Fibroblast of lung (primary cell): ENCODE results near the gene CCDC171. TPM values are rescaled to one million over a fixed set of nuclear protein-coding genes. Genes with fewer than 3 reads are reported as not detected.

Source experiments
- DNase-seq, 2 donors: peaks; one replicate each; pipeline versions ENCODE4 v3.0.0 to v3.0.0-alpha.2; 2010; ENCODE audit warnings: low read depth in 2 of 2
- H2AFZ ChIP-seq: 2 replicates; pipeline ENCODE4 v1.5.1; 2012; ENCODE audit warnings: low read length, control low read depth, inconsistent platforms
- H3K27ac ChIP-seq: 2 replicates; pipeline ENCODE4 v1.5.1; 2011; ENCODE audit warnings: low read length, control low read depth; ENCODE audit not compliant: insufficient read depth
- H3K27me3 ChIP-seq: 2 replicates; pipeline ENCODE4 v1.5.1; 2011; ENCODE audit warnings: mild to moderate bottlenecking, low read length; ENCODE audit not compliant: control insufficient read depth, insufficient read depth
- H3K36me3 ChIP-seq: 2 replicates; pipeline ENCODE4 v1.5.1; 2011; ENCODE audit warnings: low read length; ENCODE audit not compliant: control insufficient read depth, insufficient read depth
- H3K4me1 ChIP-seq: 2 replicates; pipeline ENCODE4 v1.5.1; 2011; ENCODE audit warnings: low read length; ENCODE audit not compliant: control insufficient read depth, insufficient read depth; ENCODE audit errors: extremely low read depth
- H3K4me2 ChIP-seq: 2 replicates; pipeline ENCODE4 v1.5.1; 2011; ENCODE audit warnings: low read length, control low read depth; ENCODE audit not compliant: insufficient read depth; ENCODE audit errors: extremely low read depth
- H3K4me3 ChIP-seq, 4 experiments: fragments of 200-600 bp in 1 of 4; sonication (generic) in 1 of 4; replicated peaks in 1 of 4; 2 replicates each; pipeline ENCODE4 v1.5.1; 2011 to 2016; ENCODE audit warnings: low read length in 4 of 4, low read depth in 3 of 4, mild to moderate bottlenecking in 3 of 4, control low read depth in 2 of 4, inconsistent platforms in 1 of 4, mixed read lengths in 1 of 4; ENCODE audit not compliant: insufficient read depth in 1 of 4; ENCODE audit errors: control extremely low read depth in 1 of 4
- H3K79me2 ChIP-seq: 2 replicates; pipeline ENCODE4 v1.5.1; 2012; ENCODE audit warnings: mild to moderate bottlenecking, low read length, inconsistent platforms; ENCODE audit not compliant: control insufficient read depth, insufficient read depth
- H3K9ac ChIP-seq: 2 replicates; pipeline ENCODE4 v1.5.1; 2011; ENCODE audit warnings: mild to moderate bottlenecking, low read length, control low read depth; ENCODE audit not compliant: insufficient read depth
- H3K9me3 ChIP-seq: 2 replicates; pipeline ENCODE4 v1.5.1; 2012; ENCODE audit warnings: low read depth, low read length; ENCODE audit not compliant: control insufficient read depth, insufficient read depth
- H4K20me1 ChIP-seq: 2 replicates; pipeline ENCODE4 v1.5.1; 2011; ENCODE audit warnings: low read length; ENCODE audit not compliant: control insufficient read depth, insufficient read depth; ENCODE audit errors: extremely low read depth
- EZH2 ChIP-seq: IDR thresholded peaks from 2 replicates; pipeline ENCODE4 v1.5.1; 2012; ENCODE audit warnings: low read length, control low read depth, mild to moderate bottlenecking; ENCODE audit errors: missing control alignments
- polyA plus RNA-seq, 2 donors: library from polyadenylated mRNA; depleted of rRNA in 1 of 2; stranded (reverse) in 1 of 2; unstranded in 1 of 2; fragments of >200 nt; gene quantifications; 2 replicates each; pipeline ENCODE4 v1.2.1, GENCODE V29; 2011 to 2012; ENCODE audit warnings: missing spikeins in 1 of 2
- total RNA-seq: library from RNA; depleted of rRNA; stranded (reverse); fragments of >200 nt; gene quantifications from 2 replicates; pipeline ENCODE4 v1.2.1, GENCODE V29; 2014
- TF ChIP-seq, protein P1 (sequence below), 2 donors: IDR thresholded peaks in 1 of 2; conservative IDR thresholded peaks in 1 of 2; 1 replicate in 1 of 2; 2 replicates in 1 of 2; pipeline ENCODE4 v1.5.1; 2011 to 2012; ENCODE audit warnings: low read length in 2 of 2, control low read depth in 1 of 2, inconsistent platforms in 1 of 2, low read depth in 1 of 2, mild to moderate bottlenecking in 1 of 2

Gene CCDC171
- total and polyA plus RNA-seq, 2 donors (not counting 1 experiment from before 2014, with no cell fraction given) = 0.62 to 4.8 TPM

DNA sequence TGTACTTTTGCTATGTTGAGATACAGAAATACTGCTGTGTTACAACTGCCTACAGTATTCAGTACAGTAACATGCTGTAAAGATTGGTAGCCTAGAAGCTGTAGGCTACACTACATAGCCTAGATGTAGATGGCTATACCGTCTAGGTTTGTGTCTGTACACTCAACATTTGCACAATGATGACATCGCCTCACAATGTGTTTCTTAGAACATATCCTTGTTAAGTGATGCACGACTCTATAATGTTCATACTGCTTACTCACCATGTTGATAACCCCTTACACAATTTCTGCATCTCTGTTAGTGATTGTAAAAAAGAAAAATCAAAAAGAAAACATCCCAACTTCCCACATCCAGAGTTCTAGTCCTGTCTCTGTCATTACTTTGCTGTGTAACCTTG, 450.0 kb downstream of the CCDC171 start:
- Histone ChIP-seq H2AFZ (no peak overlapping the region), H3K79me2 (no peaks in the 10 kb centered on the region), H3K4me2 (no peak overlapping the region), H3K27me3 (no peaks in the 10 kb centered on the region), H4K20me1 (no peaks in the 10 kb centered on the region), H3K4me3 (no peak overlapping the region), H3K36me3 (no peaks in the 10 kb centered on the region), H3K27ac (no peak overlapping the region), H3K9me3 (no peaks in the 10 kb centered on the region), H3K4me1 (peaks cover 4% of the 10 kb centered on the region), H3K9ac (no peak overlapping the region)
- TF ChIP-seq, protein P1, sequence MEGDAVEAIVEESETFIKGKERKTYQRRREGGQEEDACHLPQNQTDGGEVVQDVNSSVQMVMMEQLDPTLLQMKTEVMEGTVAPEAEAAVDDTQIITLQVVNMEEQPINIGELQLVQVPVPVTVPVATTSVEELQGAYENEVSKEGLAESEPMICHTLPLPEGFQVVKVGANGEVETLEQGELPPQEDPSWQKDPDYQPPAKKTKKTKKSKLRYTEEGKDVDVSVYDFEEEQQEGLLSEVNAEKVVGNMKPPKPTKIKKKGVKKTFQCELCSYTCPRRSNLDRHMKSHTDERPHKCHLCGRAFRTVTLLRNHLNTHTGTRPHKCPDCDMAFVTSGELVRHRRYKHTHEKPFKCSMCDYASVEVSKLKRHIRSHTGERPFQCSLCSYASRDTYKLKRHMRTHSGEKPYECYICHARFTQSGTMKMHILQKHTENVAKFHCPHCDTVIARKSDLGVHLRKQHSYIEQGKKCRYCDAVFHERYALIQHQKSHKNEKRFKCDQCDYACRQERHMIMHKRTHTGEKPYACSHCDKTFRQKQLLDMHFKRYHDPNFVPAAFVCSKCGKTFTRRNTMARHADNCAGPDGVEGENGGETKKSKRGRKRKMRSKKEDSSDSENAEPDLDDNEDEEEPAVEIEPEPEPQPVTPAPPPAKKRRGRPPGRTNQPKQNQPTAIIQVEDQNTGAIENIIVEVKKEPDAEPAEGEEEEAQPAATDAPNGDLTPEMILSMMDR (conservative IDR thresholded peaks at IDR 0.05 in 1 of 2, IDR thresholded peaks at IDR 0.05 in 1 of 2; ENCODE audit: low read depth in 1 of 2, low read length in 2 of 2) = no peak
- TF ChIP-seq EZH2 = no peak
- DNase-seq = peak; percentile 43 to 59

DNA sequence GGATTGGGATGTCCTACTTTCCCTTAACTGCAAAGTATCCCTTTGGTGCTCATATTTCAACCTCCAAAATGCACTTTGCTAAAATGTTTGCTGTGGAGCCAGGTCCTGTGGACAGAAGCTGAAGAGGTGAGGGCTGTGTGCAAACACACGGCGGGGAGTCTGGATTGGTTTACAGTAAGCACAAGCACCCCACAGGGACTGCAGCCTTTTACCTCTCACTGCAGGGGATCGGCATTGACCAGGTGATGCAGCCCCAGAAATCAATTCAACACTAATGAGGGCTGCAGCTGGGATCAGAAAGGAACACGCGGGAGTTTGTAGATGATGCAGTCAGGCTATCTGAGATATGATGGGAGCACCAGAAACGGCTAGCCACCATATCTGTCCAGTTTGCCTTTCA, 450.9 kb downstream of the CCDC171 start:
- Histone ChIP-seq H3K4me1 (peaks cover 4% of the 10 kb centered on the region), H2AFZ (no peak overlapping the region), H3K27me3 (no peaks in the 10 kb centered on the region), H3K9ac (no peak overlapping the region), H3K79me2 (no peaks in the 10 kb centered on the region), H3K27ac (no peak overlapping the region), H3K9me3 (no peaks in the 10 kb centered on the region), H3K36me3 (no peaks in the 10 kb centered on the region), H3K4me3 (no peak overlapping the region), H4K20me1 (no peaks in the 10 kb centered on the region), H3K4me2 (no peak overlapping the region)
- no peak for TF ChIP-seq EZH2
- TF ChIP-seq, protein P1 (conservative IDR thresholded peaks at IDR 0.05 in 1 of 2, IDR thresholded peaks at IDR 0.05 in 1 of 2; ENCODE audit: low read depth in 1 of 2, low read length in 2 of 2) = no peak
- no peak for DNase-seq

DNA sequence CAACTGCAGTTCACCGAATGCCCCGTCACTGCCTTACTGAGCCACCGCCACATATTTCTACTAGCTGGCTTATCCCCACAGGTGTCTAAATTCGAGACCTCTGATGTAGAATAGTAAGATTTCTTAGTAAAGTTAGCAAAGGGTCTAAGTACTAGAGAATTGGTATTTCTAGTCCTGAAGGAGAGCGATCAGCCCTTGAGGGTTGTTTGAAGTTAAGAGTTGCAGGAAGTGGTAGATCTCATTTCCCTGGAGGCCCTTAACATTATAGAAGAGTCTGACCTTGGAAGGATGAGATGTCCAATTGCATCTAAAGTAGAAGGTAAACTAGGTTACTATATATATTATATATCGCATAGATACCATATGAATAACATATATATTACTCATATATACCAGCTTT, 451.8 kb downstream of the CCDC171 start:
- Histone ChIP-seq H3K9ac (no peak overlapping the region), H3K36me3 (no peaks in the 10 kb centered on the region), H3K27ac (no peak overlapping the region), H3K4me3 (no peak overlapping the region), H3K9me3 (no peaks in the 10 kb centered on the region), H3K79me2 (no peaks in the 10 kb centered on the region), H3K4me1 (peaks cover under 1% of the 10 kb centered on the region), H3K27me3 (no peaks in the 10 kb centered on the region), H2AFZ (no peak overlapping the region), H4K20me1 (no peaks in the 10 kb centered on the region), H3K4me2 (no peak overlapping the region)
- DNase-seq = no peak
- TF ChIP-seq, protein P1 (conservative IDR thresholded peaks at IDR 0.05 in 1 of 2, IDR thresholded peaks at IDR 0.05 in 1 of 2; ENCODE audit: low read depth in 1 of 2, low read length in 2 of 2) = no peak
- no peak for TF ChIP-seq EZH2
